Measurements from ENCODE around the gene SLC35E2B.

GRCh38 chr1:1670866-1671265 lies 21.7 kb downstream of the SLC35E2B start:
- TF ChIP-seq, protein P1, sequence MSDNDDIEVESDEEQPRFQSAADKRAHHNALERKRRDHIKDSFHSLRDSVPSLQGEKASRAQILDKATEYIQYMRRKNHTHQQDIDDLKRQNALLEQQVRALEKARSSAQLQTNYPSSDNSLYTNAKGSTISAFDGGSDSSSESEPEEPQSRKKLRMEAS (IDR thresholded peaks at IDR 0.05; ENCODE audit: low read depth, low read length): no peak
- TF ChIP-seq, protein P2, sequence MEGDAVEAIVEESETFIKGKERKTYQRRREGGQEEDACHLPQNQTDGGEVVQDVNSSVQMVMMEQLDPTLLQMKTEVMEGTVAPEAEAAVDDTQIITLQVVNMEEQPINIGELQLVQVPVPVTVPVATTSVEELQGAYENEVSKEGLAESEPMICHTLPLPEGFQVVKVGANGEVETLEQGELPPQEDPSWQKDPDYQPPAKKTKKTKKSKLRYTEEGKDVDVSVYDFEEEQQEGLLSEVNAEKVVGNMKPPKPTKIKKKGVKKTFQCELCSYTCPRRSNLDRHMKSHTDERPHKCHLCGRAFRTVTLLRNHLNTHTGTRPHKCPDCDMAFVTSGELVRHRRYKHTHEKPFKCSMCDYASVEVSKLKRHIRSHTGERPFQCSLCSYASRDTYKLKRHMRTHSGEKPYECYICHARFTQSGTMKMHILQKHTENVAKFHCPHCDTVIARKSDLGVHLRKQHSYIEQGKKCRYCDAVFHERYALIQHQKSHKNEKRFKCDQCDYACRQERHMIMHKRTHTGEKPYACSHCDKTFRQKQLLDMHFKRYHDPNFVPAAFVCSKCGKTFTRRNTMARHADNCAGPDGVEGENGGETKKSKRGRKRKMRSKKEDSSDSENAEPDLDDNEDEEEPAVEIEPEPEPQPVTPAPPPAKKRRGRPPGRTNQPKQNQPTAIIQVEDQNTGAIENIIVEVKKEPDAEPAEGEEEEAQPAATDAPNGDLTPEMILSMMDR (IDR thresholded peaks at IDR 0.05; ENCODE audit: low read depth, low read length): no peak

Measured in NB4 (cell line).